Measurements from ENCODE around the gene FNDC3B. TPM values are rescaled to one million over a fixed set of nuclear protein-coding genes. Genes with fewer than 3 reads are reported as not detected.

Gene FNDC3B
- total RNA-seq, 1 donor from 2014 or later = 68.5 TPM

DNA sequence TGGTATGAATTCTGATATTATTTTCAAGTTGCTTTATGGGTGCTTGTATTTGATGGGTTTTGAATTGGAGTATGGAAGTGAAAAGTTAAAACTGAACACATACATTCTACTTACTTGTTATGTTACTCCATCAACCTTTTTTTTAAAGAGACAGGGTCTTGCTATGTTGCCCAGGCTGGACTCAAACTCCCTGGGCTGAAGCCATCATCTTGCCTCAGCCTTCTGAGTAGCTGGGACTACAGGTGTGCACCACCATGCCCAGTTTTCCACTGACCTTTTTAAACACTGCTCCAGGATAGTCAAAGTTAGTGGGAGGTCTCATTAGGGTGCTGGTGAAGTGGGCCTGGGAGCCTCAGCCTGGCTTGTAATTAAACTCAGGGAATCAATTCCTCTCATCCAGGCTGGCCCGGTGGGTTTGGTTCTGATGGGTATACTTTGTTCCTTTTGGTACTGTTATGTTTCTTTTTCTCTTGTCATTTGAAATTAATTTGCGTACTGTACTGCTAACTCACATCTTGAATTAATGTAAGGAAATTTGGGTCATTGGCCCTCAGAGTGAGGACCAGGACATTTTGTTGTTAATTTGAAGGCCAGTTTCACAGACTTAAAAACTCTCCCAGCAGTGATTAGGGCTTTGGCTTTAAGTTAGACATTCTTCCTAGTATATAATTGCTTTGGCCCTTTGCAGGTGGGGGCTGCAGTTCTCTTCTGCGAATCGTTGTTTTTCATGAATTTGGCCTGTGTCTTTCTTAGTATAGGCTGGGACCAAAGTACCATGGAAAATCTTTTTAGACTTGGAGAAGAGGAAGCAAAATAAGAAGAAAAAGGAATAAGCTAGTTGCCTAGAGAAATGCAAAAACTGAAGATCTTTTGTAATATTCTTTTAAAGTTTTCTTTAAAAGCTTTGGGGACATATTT lies 66.9 kb downstream of the FNDC3B start:
- Histone ChIP-seq H3K27ac (no peak overlapping the region), H3K36me3 (no peaks in the 10 kb centered on the region), H3K4me3 (no peak overlapping the region), H3K27me3 (no peaks in the 10 kb centered on the region), H3K9me3 (no peaks in the 10 kb centered on the region), H3K4me1 (peaks cover 68% of the 10 kb centered on the region)
- intact Hi-C loops (cut with DNase I) = no loop called here
- DNase-seq (ENCODE audit: extremely low spot score in 2 of 2) = no peak
- TF ChIP-seq, protein P1, sequence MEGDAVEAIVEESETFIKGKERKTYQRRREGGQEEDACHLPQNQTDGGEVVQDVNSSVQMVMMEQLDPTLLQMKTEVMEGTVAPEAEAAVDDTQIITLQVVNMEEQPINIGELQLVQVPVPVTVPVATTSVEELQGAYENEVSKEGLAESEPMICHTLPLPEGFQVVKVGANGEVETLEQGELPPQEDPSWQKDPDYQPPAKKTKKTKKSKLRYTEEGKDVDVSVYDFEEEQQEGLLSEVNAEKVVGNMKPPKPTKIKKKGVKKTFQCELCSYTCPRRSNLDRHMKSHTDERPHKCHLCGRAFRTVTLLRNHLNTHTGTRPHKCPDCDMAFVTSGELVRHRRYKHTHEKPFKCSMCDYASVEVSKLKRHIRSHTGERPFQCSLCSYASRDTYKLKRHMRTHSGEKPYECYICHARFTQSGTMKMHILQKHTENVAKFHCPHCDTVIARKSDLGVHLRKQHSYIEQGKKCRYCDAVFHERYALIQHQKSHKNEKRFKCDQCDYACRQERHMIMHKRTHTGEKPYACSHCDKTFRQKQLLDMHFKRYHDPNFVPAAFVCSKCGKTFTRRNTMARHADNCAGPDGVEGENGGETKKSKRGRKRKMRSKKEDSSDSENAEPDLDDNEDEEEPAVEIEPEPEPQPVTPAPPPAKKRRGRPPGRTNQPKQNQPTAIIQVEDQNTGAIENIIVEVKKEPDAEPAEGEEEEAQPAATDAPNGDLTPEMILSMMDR (IDR thresholded peaks at IDR 0.05) = no peak
- TF ChIP-seq POLR2AphosphoS5 (IDR thresholded peaks at IDR 0.05; ENCODE audit: insufficient read depth in 1 of 2, low read depth in 1 of 2) = no peak
- TF ChIP-seq POLR2A (IDR thresholded peaks at IDR 0.05) = no peak

DNA sequence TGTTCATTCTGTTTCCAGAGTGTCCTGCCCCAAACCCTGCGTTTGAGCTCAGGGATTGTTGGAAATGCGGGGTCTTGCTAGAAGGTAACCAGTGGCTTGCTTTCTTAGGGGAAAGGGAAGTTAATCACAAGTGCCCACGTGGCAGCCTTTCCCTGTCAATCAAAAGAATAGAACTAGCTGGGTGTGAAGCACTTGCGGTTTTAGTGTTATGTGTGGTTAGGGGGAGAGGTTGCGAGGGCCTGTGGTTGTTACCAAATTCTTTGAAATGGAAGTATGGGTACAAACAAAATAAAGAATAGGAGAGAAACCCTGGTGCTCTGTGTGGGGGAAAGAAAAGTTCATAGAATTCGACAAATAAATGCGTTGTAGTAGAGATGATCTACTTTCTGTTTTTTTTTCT lies 67.6 kb downstream of the FNDC3B start:
- H3K27me3 ChIP-seq = no peaks in the 10 kb centered on the region
- H3K36me3 ChIP-seq = no peaks in the 10 kb centered on the region
- H3K27ac ChIP-seq = no peak overlapping the region
- H3K9me3 ChIP-seq = no peaks in the 10 kb centered on the region
- H3K4me3 ChIP-seq = no peak overlapping the region
- no peak for TF ChIP-seq POLR2A (IDR thresholded peaks at IDR 0.05)
- no peak for TF ChIP-seq POLR2AphosphoS5 (IDR thresholded peaks at IDR 0.05; ENCODE audit: insufficient read depth in 1 of 2, low read depth in 1 of 2)
- TF ChIP-seq, protein P1 (IDR thresholded peaks at IDR 0.05) = no peak
- DNase-seq (ENCODE audit: extremely low spot score in 2 of 2) = no peak
- H3K4me1 ChIP-seq = peaks cover 65% of the 10 kb centered on the region
- intact Hi-C loops (cut with DNase I) = no loop called here

DNA sequence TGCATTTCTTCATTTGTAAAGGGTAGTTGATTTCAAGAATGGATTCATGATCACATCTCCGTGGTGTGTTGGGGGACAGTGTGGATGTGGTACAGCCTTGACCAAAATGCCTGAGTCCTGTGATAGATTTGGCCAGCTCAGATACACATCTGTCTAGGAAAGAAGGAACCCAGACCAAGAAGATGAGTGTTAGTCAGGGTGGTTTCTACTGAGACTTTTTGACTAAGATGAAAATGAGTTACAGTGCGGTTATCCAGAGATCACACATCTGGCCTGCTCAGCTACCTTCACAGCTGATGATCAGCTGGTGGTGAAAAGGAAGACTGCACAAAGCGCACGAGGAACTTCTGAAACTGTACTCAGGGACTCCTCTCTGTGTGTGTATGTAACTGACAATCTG lies 68.0 kb downstream of the FNDC3B start:
- no peak for DNase-seq (ENCODE audit: extremely low spot score in 2 of 2)
- H3K4me3 ChIP-seq = no peak overlapping the region
- no peaks in the 10 kb centered on the region for H3K36me3 ChIP-seq
- no peaks in the 10 kb centered on the region for H3K27me3 ChIP-seq
- intact Hi-C loops (cut with DNase I) = no loop called here
- no peaks in the 10 kb centered on the region for H3K9me3 ChIP-seq
- no peak for TF ChIP-seq POLR2A (IDR thresholded peaks at IDR 0.05)
- TF ChIP-seq, protein P1 (IDR thresholded peaks at IDR 0.05) = no peak
- TF ChIP-seq POLR2AphosphoS5 (IDR thresholded peaks at IDR 0.05; ENCODE audit: insufficient read depth in 1 of 2, low read depth in 1 of 2) = no peak
- peaks cover 63% of the 10 kb centered on the region for H3K4me1 ChIP-seq
- no peak overlapping the region for H3K27ac ChIP-seq

DNA sequence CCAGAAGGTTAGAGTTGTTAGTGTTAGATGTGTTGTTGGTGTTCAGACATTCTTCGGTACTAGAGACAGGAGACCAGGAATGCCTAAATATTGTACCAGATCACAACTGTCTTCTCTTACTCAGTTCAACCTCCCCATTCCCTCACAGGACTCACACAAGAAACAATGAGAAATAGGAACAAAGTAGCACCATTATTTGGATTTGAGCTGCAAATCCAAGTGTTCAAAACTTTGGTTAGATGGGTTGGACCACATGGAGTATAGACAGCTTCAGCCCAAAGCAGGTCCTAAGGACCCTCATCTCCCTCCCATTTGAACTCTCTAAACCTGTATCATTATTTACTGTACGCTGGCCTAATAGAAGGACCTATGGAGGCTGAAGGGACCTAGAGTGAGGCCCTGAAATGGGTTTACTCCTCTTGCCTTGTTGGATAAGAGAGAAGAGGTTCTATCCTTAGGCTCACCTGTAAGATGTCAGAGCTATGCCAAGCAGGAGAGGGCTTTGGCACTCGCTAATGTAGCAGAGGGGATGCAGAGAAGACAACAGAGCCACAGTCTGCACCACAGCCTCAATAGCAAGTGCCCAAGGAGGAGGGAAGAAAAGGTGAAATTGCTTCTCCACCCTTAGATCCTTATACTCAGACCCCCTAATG lies 70.9 kb downstream of the FNDC3B start:
- no peak overlapping the region for H3K4me3 ChIP-seq
- DNase-seq (ENCODE audit: extremely low spot score in 2 of 2) = no peak
- intact Hi-C loops (cut with DNase I) = no loop called here
- H3K9me3 ChIP-seq = no peaks in the 10 kb centered on the region
- TF ChIP-seq POLR2AphosphoS5 (IDR thresholded peaks at IDR 0.05; ENCODE audit: insufficient read depth in 1 of 2, low read depth in 1 of 2) (no peak), POLR2A (IDR thresholded peaks at IDR 0.05) (no peak)
- TF ChIP-seq, protein P1 (IDR thresholded peaks at IDR 0.05) = no peak
- no peaks in the 10 kb centered on the region for H3K27me3 ChIP-seq
- H3K36me3 ChIP-seq = peaks cover 0 to 12% of the 10 kb centered on the region in 2 donors
- H3K27ac ChIP-seq = no peak overlapping the region
- H3K4me1 ChIP-seq = peaks cover 41% of the 10 kb centered on the region

Measured in vagina (tissue), 2 donors.